GM12891 (cell line): ENCODE data around the gene RHBDD1.

Source experiments
- POLR2A ChIP-seq: IDR thresholded peaks from 2 replicates; pipeline ENCODE4 v1.6.1; 2011; ENCODE audit warnings: low read depth, low read length, control low read depth
- POLR2AphosphoS5 ChIP-seq: IDR thresholded peaks from 2 replicates; pipeline ENCODE4 v1.6.1; 2011; ENCODE audit warnings: low read depth, low read length, control low read depth
- TAF1 ChIP-seq: IDR thresholded peaks from 2 replicates; pipeline ENCODE4 v1.6.1; 2011; ENCODE audit warnings: low read depth, low read length, control low read depth

DNA sequence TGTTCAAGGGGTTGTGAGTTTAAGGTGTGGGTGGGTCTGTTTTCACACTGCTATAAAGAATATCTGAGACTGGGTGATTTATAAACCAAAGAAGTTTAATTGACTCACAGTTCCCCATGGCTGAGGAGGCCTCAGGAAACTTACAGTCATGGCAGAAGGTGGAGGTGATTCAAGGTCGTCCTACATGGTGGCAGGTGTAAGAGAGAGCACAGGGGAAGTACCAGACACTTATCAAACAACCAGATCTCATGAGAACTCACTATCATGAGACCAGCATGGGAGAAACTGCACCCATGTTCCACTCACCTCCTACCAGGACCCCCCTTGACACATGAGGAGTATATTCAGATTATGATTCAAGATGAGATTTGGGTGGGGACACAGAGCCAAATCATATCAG, 38.0 kb downstream of the RHBDD1 start:
- no peak for TF ChIP-seq POLR2A
- TF ChIP-seq POLR2AphosphoS5 = no peak
- no peak for TF ChIP-seq TAF1
